NCI-H510A treated with DMSO at 0.1 percent for 48 hours (cell line): ENCODE data around the gene NGEF.

ENCODE experiments used
- DNase-seq: peaks from one replicate; lab custom pipeline; 2025; lab: John Stamatoyannopoulos, UW

Gene NGEF

GRCh38 chr2:233042549-233042948 is 29.5 kb upstream of the NGEF start:
- no peak for DNase-seq

GRCh38 chr2:233041722-233042323 is 28.8 kb upstream of the NGEF start:
- no peak for DNase-seq

GRCh38 chr2:233040571-233040970 is 27.5 kb upstream of the NGEF start:
- DNase-seq, result no peak

- DNase-seq, result no peak
These were observed 26.9 kb upstream of the NGEF start for GRCh38 chr2:233039846-233040530.

- no peak for DNase-seq
These were observed 26.3 kb upstream of the NGEF start for GRCh38 chr2:233039212-233039845.

- no peak for DNase-seq
These were observed 24.0 kb upstream of the NGEF start for GRCh38 chr2:233037078-233037477.

GRCh38 chr2:233036162-233036838 is 23.2 kb upstream of the NGEF start:
- no peak for DNase-seq

GRCh38 chr2:233035426-233036161 is 22.5 kb upstream of the NGEF start:
- no peak for DNase-seq

GRCh38 chr2:233034091-233034882 is 21.2 kb upstream of the NGEF start:
- no peak for DNase-seq

GRCh38 chr2:233033672-233034071 is 20.6 kb upstream of the NGEF start:
- no peak for DNase-seq

- no peak for DNase-seq
These were observed 19.7 kb upstream of the NGEF start, which contains the start of gene NEU2 for GRCh38 chr2:233032551-233033320. Gene NEU2, plus strand, starts transcription at chr2:233032672. Its CDS starts 0 bp downstream, at chr2:233032672.

- DNase-seq, result no peak
These were observed 18.8 kb upstream of the NGEF start for GRCh38 chr2:233031556-233032500.

GRCh38 chr2:233029321-233029720 is 16.3 kb upstream of the NGEF start:
- DNase-seq, result no peak

- no peak for DNase-seq
These were observed 13.2 kb upstream of the NGEF start for GRCh38 chr2:233026198-233026813.

- no peak for DNase-seq
These were observed 12.7 kb upstream of the NGEF start for GRCh38 chr2:233025706-233026105.

- no peak for DNase-seq
These were observed 10.8 kb upstream of the NGEF start for GRCh38 chr2:233023761-233024410.

- DNase-seq, result no peak
These were observed 10.1 kb upstream of the NGEF start for GRCh38 chr2:233023007-233023760.

- DNase-seq, result no peak
These were observed 9.5 kb upstream of the NGEF start for GRCh38 chr2:233022561-233022960.
